B cell (primary cell): ENCODE results near the gene RBM6. TPM values are rescaled to one million over a fixed set of nuclear protein-coding genes. Genes with fewer than 3 reads are reported as not detected.
"Not testable (repeated sequence)": the region's sequence is repeated elsewhere in the genome, so short reads cannot be mapped to it uniquely, and the experiment has no call there.

ENCODE experiments used
- ATAC-seq: fragments of 200-7000 bp; cut with Tn5 transposase; one replicate; pipeline ENCODE4 v1.10.0; 2021; ENCODE audit warnings: low read depth, mild to moderate bottlenecking, moderate number of reproducible peaks, moderate library complexity
- CTCF ChIA-PET: fragments of 350-600 bp; sonication (Branson Sonifier 250); formaldehyde crosslinking; loops from one replicate; lab custom pipeline; 2021; ENCODE audit warnings: antibody characterized with exemption, inconsistent platforms; lab: Charles Lee
- POLR2A ChIA-PET: fragments of 350-600 bp; sonication (Branson Sonifier 250); formaldehyde crosslinking; loops from one replicate; lab custom pipeline; 2021; ENCODE audit warnings: antibody characterized with exemption; lab: Charles Lee
- DNase-seq: peaks from one replicate; pipeline ENCODE4 v3.0.0; 2013
- H2AFZ ChIP-seq: 2 replicates; pipeline ENCODE4 v1.6.1; 2012; ENCODE audit warnings: mild to moderate bottlenecking, low read depth, low read length; ENCODE audit not compliant: insufficient read depth, poor library complexity, severe bottlenecking
- H3K27ac ChIP-seq, 2 donors: 1 replicate in 1 of 2; 2 replicates in 1 of 2; pipeline ENCODE4 v1.5.1; 2012 to 2013; ENCODE audit warnings: low read length in 2 of 2, mild to moderate bottlenecking in 2 of 2, moderate library complexity in 1 of 2
- H3K27me3 ChIP-seq, 4 experiments: fragments of 200-600 bp in 1 of 4; sonication (generic) in 1 of 4; replicated peaks in 1 of 4; 1 replicate in 2 of 4; 2 replicates in 2 of 4; pipeline versions ENCODE4 v1.6.1 to v1.7.0; 2013 to 2016; ENCODE audit warnings: low read length in 3 of 4, mild to moderate bottlenecking in 2 of 4, mixed read lengths in 1 of 4, moderate library complexity in 1 of 4; ENCODE audit not compliant: insufficient read depth in 4 of 4, control insufficient read depth in 3 of 4; ENCODE audit errors: control extremely low read depth in 1 of 4
- H3K36me3 ChIP-seq, 2 experiments: replicated peaks in 1 of 2; 1 replicate in 1 of 2; 2 replicates in 1 of 2; pipeline versions ENCODE4 v1.6.1 to v1.7.1; 2013; ENCODE audit warnings: low read length in 1 of 2; ENCODE audit not compliant: insufficient read depth in 2 of 2, control insufficient read depth in 1 of 2; ENCODE audit errors: control extremely low read depth in 1 of 2, extremely low read depth in 1 of 2
- H3K4me1 ChIP-seq, 2 donors: fragments of 200-600 bp in 1 of 2; sonication (generic) in 1 of 2; 1 replicate in 1 of 2; 2 replicates in 1 of 2; pipeline versions ENCODE4 v1.5.1 to v1.6.1; 2013 to 2017; ENCODE audit warnings: low read length in 2 of 2; ENCODE audit not compliant: control insufficient read depth in 2 of 2, insufficient read depth in 2 of 2
- H3K4me2 ChIP-seq: replicated peaks from 2 replicates; pipeline ENCODE3; 2012; ENCODE audit warnings: mild to moderate bottlenecking, low read depth, low read length; ENCODE audit not compliant: poor library complexity, severe bottlenecking
- H3K4me3 ChIP-seq, 5 experiments: fragments of 200-600 bp in 1 of 5; sonication (generic) in 1 of 5; 1 replicate in 3 of 5; 2 replicates in 2 of 5; pipeline versions ENCODE4 v1.5.1 to v1.7.0; 2011 to 2016; ENCODE audit warnings: low read length in 4 of 5, mild to moderate bottlenecking in 4 of 5, low read depth in 2 of 5, control low read depth in 1 of 5, moderate library complexity in 1 of 5; ENCODE audit not compliant: insufficient read depth in 1 of 5; ENCODE audit errors: control extremely low read depth in 1 of 5, extremely low read depth in 1 of 5
- H3K79me2 ChIP-seq: fragments of 200-600 bp; sonication (generic); one replicate; pipeline ENCODE4 v1.6.0; 2016; ENCODE audit warnings: low read length; ENCODE audit not compliant: control insufficient read depth, insufficient read depth
- H3K9ac ChIP-seq: fragments of 200-600 bp; sonication (generic); 2 replicates; pipeline ENCODE4 v1.6.1; 2017; ENCODE audit warnings: mild to moderate bottlenecking, low read length, moderate library complexity
- H3K9me3 ChIP-seq, 3 donors: one replicate each; pipeline versions ENCODE4 v1.6.1 to v1.7.1; 2013; ENCODE audit warnings: low read length in 2 of 3; ENCODE audit not compliant: control insufficient read depth in 2 of 3, insufficient read depth in 1 of 3; ENCODE audit errors: control extremely low read depth in 1 of 3
- H4K20me1 ChIP-seq: 2 replicates; pipeline ENCODE4 v1.6.0; 2012; ENCODE audit warnings: mild to moderate bottlenecking, low read length; ENCODE audit not compliant: insufficient read depth, control insufficient read depth, poor library complexity, severe bottlenecking
- H3K27ac Mint-ChIP-seq: one replicate; pipeline ENCODE4 v1.8.0; 2021; ENCODE audit warnings: mixed read lengths
- H3K27me3 Mint-ChIP-seq: one replicate; pipeline ENCODE4 v1.8.0; 2021; ENCODE audit warnings: mixed read lengths
- H3K4me1 Mint-ChIP-seq: one replicate; pipeline ENCODE4 v1.8.0; 2021; ENCODE audit warnings: mixed read lengths
- H3K4me3 Mint-ChIP-seq: one replicate; pipeline ENCODE4 v1.8.0; 2021; ENCODE audit warnings: mixed read lengths
- H3K9me3 Mint-ChIP-seq: one replicate; pipeline ENCODE4 v1.8.0; 2022; ENCODE audit warnings: mixed read lengths; ENCODE audit not compliant: insufficient read depth
- CTCF ChIP-seq: fragments of 200-600 bp; IDR thresholded peaks from one replicate; pipeline ENCODE4 v1.8.0; 2022; ENCODE audit warnings: antibody characterized with exemption, mild to moderate bottlenecking
- EZH2 ChIP-seq: IDR thresholded peaks from 2 replicates; pipeline ENCODE4 v1.6.1; 2012; ENCODE audit warnings: borderline replicate concordance, low read depth, mild to moderate bottlenecking, moderate library complexity, low read length; ENCODE audit not compliant: insufficient read depth, poor library complexity, severe bottlenecking
- WGBS: methylation state at CpG from one replicate; pipeline ENCODE4 v1.1.5; 2013; ENCODE audit warnings: missing lambda C conversion rate; ENCODE audit not compliant: insufficient coverage; 5-methylcytosine and 5-hydroxymethylcytosine counted together
- intact Hi-C: fragments of 100-400 bp; cut with micrococcal nuclease; formaldehyde crosslinking; loops from one replicate; pipeline ENCODE4 v1.10.0; 2022
- polyA plus RNA-seq: library from polyadenylated mRNA; depleted of rRNA; stranded (reverse); fragments of >200 nt; gene quantifications from 2 replicates; pipeline ENCODE4 v1.2.3, GENCODE V29; 2012
- total RNA-seq, 2 donors: library from RNA; stranded (reverse); fragments of 120-200 nt in 1 of 2; gene quantifications; 1 replicate in 1 of 2; 2 replicates in 1 of 2; pipeline versions ENCODE4 v1.2.3 to v1.2.4, GENCODE V29; 2013 to 2022

Gene RBM6
- total and polyA plus RNA-seq, 2 donors (not counting 1 experiment from before 2014, with no cell fraction given) = 223 to 285 TPM

- Histone ChIP-seq H3K27me3 (no peaks in the 10 kb centered on the region), H3K27ac (peak overlapping the region; percentile 70 to 89), H2AFZ (peak overlapping the region; percentile 99), H3K9me3 (peaks cover 0 to 4% (median 0%) of the 10 kb centered on the region in 3 donors), H3K79me2 (peaks cover 8% of the 10 kb centered on the region), H3K4me3 (peak overlapping the region in 4 of 5 experiments; percentile 90 to 96 (median 93)), H4K20me1 (no peaks in the 10 kb centered on the region), H3K4me1 (peaks cover 8 to 17% of the 10 kb centered on the region in 2 donors), H3K4me2 (peak overlapping the region; percentile 100), H3K36me3 (no peaks in the 10 kb centered on the region), H3K9ac (peak overlapping the region; percentile 99)
- ChIA-PET POLR2A (interaction anchor here (0.7 to 1.5 kb wide), 5 partner anchors 9 to 127 kb away, joined by 3 to 22 read pairs (median 6); partner anchors contain the start of gene RBM6), CTCF (interaction anchor here (0.8 to 2.9 kb wide), 6 partner anchors 10 to 391 kb away, joined by 3 to 17 read pairs (median 6); partner anchors contain the start of gene RBM6)
- no peaks in the 10 kb centered on the region for H3K9me3 Mint-ChIP-seq
- peaks cover 11% of the 10 kb centered on the region for H3K4me1 Mint-ChIP-seq
- H3K4me3 Mint-ChIP-seq = peak overlapping the region; percentile 85
- H3K27me3 Mint-ChIP-seq = no peaks in the 10 kb centered on the region
- WGBS = 91% methylated on average over 13 of the region's 16 CpGs
- TF ChIP-seq EZH2 (no peak), CTCF (no peak)
- no peak for DNase-seq
- intact Hi-C loops = no loop called here
- H3K27ac Mint-ChIP-seq = peak overlapping the region; percentile 81
- ATAC-seq = no peak
These were observed 9.7 kb upstream of the RBM6 start for GRCh38 chr3:49930168-49930690.

GRCh38 chr3:49930922-49931321 lies 9.0 kb upstream of the RBM6 start:
- peaks cover 11% of the 10 kb centered on the region for H3K4me1 Mint-ChIP-seq
- H3K4me3 Mint-ChIP-seq = no peak overlapping the region
- Histone ChIP-seq H4K20me1 (no peaks in the 10 kb centered on the region), H3K27ac (no peak overlapping the region), H3K36me3 (no peaks in the 10 kb centered on the region), H3K27me3 (no peaks in the 10 kb centered on the region), H3K79me2 (peaks cover 5% of the 10 kb centered on the region), H3K4me1 (peaks cover 8 to 17% of the 10 kb centered on the region in 2 donors), H3K9me3 (peaks cover 0 to 4% (median 0%) of the 10 kb centered on the region in 3 donors), H3K9ac (no peak overlapping the region), H3K4me2 (no peak overlapping the region), H2AFZ (no peak overlapping the region), H3K4me3 (no peak overlapping the region)
- DNase-seq = no peak
- H3K27me3 Mint-ChIP-seq = no peaks in the 10 kb centered on the region
- intact Hi-C loops = no loop called here
- no peaks in the 10 kb centered on the region for H3K9me3 Mint-ChIP-seq
- ChIA-PET POLR2A (interaction anchor here (0.6 to 1.2 kb wide), 2 partner anchors 9 to 176 kb away, joined by 3 to 4 read pairs; partner anchors contain the start of gene RBM6), CTCF (interaction anchor here (0.8 to 2.9 kb wide), 3 partner anchors 9 to 92 kb away, joined by 3 to 17 read pairs (median 6); partner anchors contain the start of gene RBM6)
- H3K27ac Mint-ChIP-seq = no peak overlapping the region
- 80% methylated on average over 1 of the region's 1 CpG for WGBS
- ATAC-seq = no peak
- TF ChIP-seq CTCF (no peak), EZH2 (no peak)

- DNase-seq, H3K27ac Mint-ChIP-seq, H3K79me2 ChIP-seq, H3K27me3 ChIP-seq, H3K4me2 ChIP-seq, H3K36me3 ChIP-seq, H3K9me3 Mint-ChIP-seq, H3K4me3 Mint-ChIP-seq, H4K20me1 ChIP-seq, H3K27me3 Mint-ChIP-seq, intact Hi-C loops, H3K9ac ChIP-seq, CTCF ChIA-PET, H3K4me3 ChIP-seq, ATAC-seq, H3K9me3 ChIP-seq, H3K27ac ChIP-seq, H2AFZ ChIP-seq: not testable (repeated sequence)
- H3K4me1 ChIP-seq = peaks cover 8 to 17% of the 10 kb centered on the region in 2 donors
- WGBS = 98% methylated on average over 13 of the region's 15 CpGs
- H3K4me1 Mint-ChIP-seq = peaks cover 11% of the 10 kb centered on the region
- POLR2A ChIA-PET = interaction anchor here (0.6 kb wide), 1 partner anchor 193 kb away, joined by 3 read pairs; no protein-coding TSS in a partner anchor
These were observed 7.7 kb upstream of the RBM6 start for GRCh38 chr3:49932281-49932680.
